Kasumi-1 (cell line): ENCODE measurements around the gene DOK4.
"Not testable (repeated sequence)": the region's sequence is repeated elsewhere in the genome, so short reads cannot be mapped to it uniquely, and the experiment has no call there.

Source experiments
- DNase-seq, 2 experiments: peaks; one replicate each; lab custom pipeline; 2025; lab: John Stamatoyannopoulos, UW

Gene DOK4

GRCh38 chr16:57446531-57447185 is 39.6 kb downstream of the DOK4 start:
- peak; percentile 45 for DNase-seq

GRCh38 chr16:57445510-57445909 is 40.8 kb downstream of the DOK4 start:
- no peak for DNase-seq

- no peak for DNase-seq
Observed at GRCh38 chr16:57444711-57445110, 41.6 kb downstream of the DOK4 start.

DNA sequence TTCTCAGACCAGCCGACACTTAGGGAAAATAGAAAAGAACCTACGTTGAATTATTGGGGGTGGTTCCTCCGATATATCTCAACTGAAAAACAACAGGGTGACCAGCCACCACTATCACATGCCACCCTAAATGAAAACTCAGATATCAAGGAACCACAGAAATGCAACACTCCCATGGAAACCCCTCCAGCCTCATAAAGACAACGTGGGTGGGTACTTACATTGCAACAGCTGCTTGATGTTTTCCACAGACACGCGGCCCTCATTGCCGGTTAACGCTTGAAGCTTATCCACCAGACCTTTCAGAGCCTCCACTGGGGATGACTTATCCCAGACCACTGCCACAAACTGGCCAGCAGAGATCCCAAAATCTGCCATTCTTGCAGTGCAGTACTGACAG is 45.7 kb downstream of the DOK4 start:
- DNase-seq = not testable (repeated sequence)

DNA sequence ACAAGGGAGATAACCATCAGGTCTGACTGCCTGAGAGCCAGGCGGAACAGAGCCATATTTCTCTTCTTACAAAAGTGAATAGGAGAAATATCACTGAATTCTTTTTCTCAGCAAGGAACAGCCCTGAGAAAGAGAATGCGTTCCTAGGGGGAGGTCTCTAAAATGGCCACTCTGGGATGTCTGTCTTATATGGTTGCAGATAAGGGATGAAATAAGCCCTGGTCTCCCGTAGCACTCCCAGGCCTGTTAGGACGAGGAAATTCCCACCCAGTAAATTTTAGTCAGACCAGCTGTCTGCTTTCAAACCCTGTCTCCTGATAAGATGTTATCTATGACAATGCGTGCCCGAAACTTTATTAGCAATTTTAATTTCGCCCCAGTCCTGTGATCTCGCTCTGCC is 46.3 kb downstream of the DOK4 start:
- DNase-seq = not testable (repeated sequence)

DNA sequence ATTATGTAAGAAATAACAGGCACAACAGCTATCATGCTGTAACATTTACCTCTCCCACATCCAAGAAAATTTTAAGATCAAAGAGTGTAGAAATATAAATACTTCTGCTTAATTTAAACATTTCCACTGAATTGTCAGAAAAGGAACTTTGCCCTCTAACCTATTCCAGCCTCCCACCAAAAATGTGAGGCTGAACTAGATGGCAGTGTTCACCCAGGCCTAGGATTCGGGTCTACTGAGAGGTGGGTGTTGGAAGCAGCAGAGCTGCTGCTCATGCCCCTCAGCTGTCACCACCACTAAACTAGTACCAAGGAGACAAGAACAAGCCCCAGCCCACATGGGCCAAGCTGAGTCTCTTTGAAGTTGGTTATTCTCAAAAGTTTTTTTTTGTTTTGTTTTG is 50.5 kb downstream of the DOK4 start:
- no peak for DNase-seq

- no peak for DNase-seq
Observed at GRCh38 chr16:57434003-57434402, 52.3 kb downstream of the DOK4 start.

DNA sequence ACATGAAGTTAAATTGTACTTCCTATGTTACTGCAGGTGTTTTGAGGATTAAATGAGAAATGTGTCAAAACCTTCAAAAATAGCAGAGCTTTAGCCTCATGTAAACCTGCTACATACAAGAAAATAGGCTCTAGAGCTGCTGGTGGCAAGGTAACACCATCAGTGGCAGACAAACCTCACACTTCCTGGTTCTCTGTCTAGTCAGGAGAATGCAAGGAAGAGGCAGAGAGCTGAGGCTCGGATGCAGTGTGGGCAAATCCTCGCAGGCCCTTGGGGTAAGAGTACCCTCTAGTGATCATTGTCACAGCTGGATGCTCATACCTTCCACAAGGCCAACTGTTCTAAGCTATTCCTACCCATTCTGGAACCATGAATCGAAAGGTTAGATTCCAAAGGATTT is 53.3 kb downstream of the DOK4 start:
- DNase-seq = no peak

- DNase-seq = no peak
Observed at GRCh38 chr16:57432505-57432904, 53.8 kb downstream of the DOK4 start.

DNA sequence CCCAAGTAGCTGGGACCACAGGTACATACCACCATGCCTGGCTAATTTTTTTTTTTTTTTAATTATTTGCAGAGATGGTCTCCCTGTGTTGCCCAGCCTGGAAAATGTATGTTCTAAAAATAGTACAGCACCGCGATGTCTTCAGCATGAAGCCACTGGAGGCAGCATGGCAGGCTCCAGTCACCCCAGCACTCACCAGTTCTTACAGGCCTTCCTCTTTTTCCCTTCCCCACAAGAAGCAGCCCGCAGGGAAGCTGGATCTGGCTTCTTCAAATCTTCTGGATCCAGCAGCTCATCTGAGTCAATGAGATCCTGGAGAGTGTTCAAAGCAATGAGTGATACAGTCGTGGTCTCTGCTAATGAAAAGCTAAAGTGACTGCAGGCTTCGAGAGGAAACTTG is 55.3 kb downstream of the DOK4 start:
- peak; percentile 74 to 75 for DNase-seq

DNA sequence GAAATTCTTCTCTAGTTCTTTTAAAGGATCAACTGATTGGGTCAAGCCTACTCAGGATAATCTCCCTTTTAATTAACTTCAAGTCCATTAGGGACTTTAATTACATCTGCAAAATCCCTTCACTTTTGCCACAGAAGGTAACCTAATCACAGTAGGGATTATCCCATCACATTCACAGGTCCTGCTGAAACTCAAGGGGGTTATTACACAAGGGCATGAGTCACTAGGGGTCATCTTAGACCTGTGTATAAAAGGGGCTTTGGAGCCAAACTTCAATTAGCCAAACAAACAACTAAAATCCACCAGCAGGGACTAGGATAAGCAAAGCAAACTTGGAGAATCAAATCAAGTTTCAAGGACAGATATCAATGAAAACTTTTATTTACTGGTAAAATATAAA is 58.5 kb downstream of the DOK4 start:
- no peak for DNase-seq

GRCh38 chr16:57427307-57427706 is 59.0 kb downstream of the DOK4 start:
- DNase-seq = no peak

- DNase-seq = no peak
Observed at GRCh38 chr16:57426356-57426755, 59.9 kb downstream of the DOK4 start.

DNA sequence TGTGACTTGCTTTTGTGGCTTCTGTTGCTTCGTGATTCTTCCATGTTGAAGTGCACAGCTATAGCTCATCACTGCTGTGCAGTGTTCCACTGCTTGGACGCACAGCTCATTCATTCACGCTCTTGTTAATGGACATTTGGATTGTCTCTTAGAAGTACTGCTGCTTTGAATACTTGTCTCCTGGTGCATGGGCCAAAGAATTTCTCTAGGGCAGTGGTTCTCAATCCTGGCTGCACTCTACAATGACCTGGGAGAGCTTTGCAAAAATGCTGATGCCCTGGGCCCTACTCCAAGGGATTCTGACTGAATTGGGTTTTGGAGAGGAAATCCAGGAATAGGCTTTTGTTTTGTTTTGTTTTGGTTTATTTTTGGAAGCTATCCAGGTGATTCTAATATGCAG is 61.7 kb downstream of the DOK4 start:
- DNase-seq = no peak

- no peak for DNase-seq
Observed at GRCh38 chr16:57423152-57423551, 63.1 kb downstream of the DOK4 start.

- peak in 1 of 2 experiments; percentile 20 for DNase-seq
Observed at GRCh38 chr16:57422026-57422944, 64.0 kb downstream of the DOK4 start.
